ENCODE results near the gene UNC119B.
"Not testable (repeated sequence)": the region's sequence is repeated elsewhere in the genome, so short reads cannot be mapped to it uniquely, and the experiment has no call there.

Gene UNC119B
- total RNA-seq = 10.1 to 65.5 (median 38.8) reads per million in 9 experiments

DNA sequence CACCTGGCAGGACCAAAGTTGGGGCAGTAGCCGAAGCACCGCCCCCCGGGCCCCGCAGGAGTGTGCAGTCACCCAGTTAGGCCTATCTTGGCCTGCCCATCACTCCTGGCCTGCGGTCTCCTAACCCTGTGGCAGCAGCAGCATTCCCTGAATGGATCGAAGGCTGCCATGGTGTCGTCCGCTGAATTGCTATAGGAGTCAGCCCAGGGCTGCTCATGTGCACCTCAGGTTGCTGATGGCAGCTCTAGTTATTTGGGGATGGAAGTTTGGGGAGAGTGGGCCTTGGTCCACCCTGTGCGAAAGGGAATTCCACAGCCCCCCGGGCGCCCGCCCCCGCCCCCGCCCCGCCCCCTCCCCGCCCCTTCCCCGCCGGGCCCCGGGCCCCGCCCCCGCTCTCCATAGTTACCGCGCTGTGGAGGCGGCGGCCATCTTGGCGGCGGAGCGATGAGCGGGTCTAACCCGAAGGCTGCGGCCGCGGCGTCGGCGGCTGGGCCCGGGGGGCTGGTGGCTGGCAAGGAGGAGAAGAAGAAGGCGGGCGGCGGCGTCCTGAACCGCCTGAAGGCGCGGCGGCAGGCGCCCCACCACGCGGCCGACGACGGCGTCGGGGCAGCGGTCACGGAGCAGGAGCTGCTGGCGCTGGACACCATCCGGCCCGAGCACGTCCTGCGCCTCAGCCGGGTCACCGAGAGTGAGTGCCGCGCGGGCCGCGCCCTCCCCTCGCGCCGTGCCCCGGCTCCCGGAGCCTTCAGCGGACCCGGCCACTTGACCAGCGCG lies at the start of gene UNC119B:
UNC119B (plus strand) TSS at position 428 of the 774 bp plus-strand sequence; CDS start at position 445, 17 bp downstream.
- DNase-seq (peak; percentile 60 to 63 (median 60)), ATAC-seq (replicated peaks) (peak; percentile 81)
- Mint-ChIP-seq H3K27ac (peak within 1 kb of the TSS; percentile 90 to 91), H3K4me3 (peak within 1 kb of the TSS; percentile 90), H3K27me3 (no peaks in the 10 kb centered on the region), H3K4me1 (ENCODE audit: low read depth in 2 of 2) (peaks cover 29 to 33% of the 10 kb centered on the region in 2 donors), H3K9me3 (no peaks in the 10 kb centered on the region), H3K36me3 (ENCODE audit: insufficient read depth) (peaks cover 2% of the 10 kb centered on the region)

DNA sequence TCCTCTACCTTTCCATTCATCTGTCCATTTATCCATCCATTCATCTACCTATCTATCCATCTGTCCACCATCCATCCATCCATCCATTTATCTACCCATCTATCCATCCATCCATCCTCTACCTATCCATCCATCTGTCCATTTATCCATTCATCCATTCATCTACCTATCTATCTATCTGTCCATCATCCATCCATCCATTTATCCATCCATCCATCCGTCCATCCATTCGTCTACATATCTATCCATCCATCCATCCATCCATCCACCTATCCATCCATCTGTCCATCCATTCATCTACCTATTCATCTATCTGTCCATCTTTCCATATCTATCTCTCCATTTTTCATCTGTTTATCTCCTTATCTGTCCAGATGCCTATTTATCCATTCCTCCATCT lies 48.8 kb upstream of the UNC119B start:
- Mint-ChIP-seq H3K36me3 (ENCODE audit: insufficient read depth) (peaks cover 3% of the 10 kb centered on the region), H3K9me3 (no peaks in the 10 kb centered on the region), H3K27ac (no peak overlapping the region), H3K4me3 (no peak overlapping the region), H3K4me1 (ENCODE audit: low read depth in 2 of 2) (no peaks in the 10 kb centered on the region), H3K27me3 (peaks cover 10 to 23% of the 10 kb centered on the region in 2 donors)
- ATAC-seq (replicated peaks) (no peak), DNase-seq (no peak)

GRCh38 chr12:120662879-120663278 lies 47.4 kb upstream of the UNC119B start:
- Mint-ChIP-seq H3K4me1 (ENCODE audit: low read depth in 2 of 2) (no peaks in the 10 kb centered on the region), H3K9me3 (no peaks in the 10 kb centered on the region), H3K36me3 (ENCODE audit: insufficient read depth) (peaks cover 3% of the 10 kb centered on the region), H3K27me3 (peaks cover 20 to 26% of the 10 kb centered on the region in 2 donors), H3K27ac (no peak overlapping the region), H3K4me3 (no peak overlapping the region)
- no peak for ATAC-seq (replicated peaks)
- no peak for DNase-seq

- no peak for ATAC-seq (replicated peaks)
- H3K27me3 Mint-ChIP-seq = peaks cover 24 to 34% of the 10 kb centered on the region in 2 donors
- no peaks in the 10 kb centered on the region for H3K4me1 Mint-ChIP-seq (ENCODE audit: low read depth in 2 of 2)
- H3K36me3 Mint-ChIP-seq (ENCODE audit: insufficient read depth) = peaks cover 3% of the 10 kb centered on the region
- H3K9me3 Mint-ChIP-seq = no peaks in the 10 kb centered on the region
- no peak for DNase-seq
- H3K4me3 Mint-ChIP-seq = no peak overlapping the region
- no peak overlapping the region for H3K27ac Mint-ChIP-seq
These were observed 46.5 kb upstream of the UNC119B start for GRCh38 chr12:120663741-120664140.

- H3K9me3 Mint-ChIP-seq = no peaks in the 10 kb centered on the region
- ATAC-seq (replicated peaks) (no peak), DNase-seq (no peak)
- peaks cover 33% of the 10 kb centered on the region in 2 donors for H3K27me3 Mint-ChIP-seq
- H3K36me3 Mint-ChIP-seq (ENCODE audit: insufficient read depth) = peaks cover 3% of the 10 kb centered on the region
- no peak overlapping the region for H3K27ac Mint-ChIP-seq
- H3K4me1 Mint-ChIP-seq (ENCODE audit: low read depth in 2 of 2) = no peaks in the 10 kb centered on the region
- H3K4me3 Mint-ChIP-seq = no peak overlapping the region
These were observed 43.5 kb upstream of the UNC119B start for GRCh38 chr12:120666571-120667390.

GRCh38 chr12:120668091-120668867 lies 42.0 kb upstream of the UNC119B start:
- ATAC-seq (replicated peaks) = no peak
- Mint-ChIP-seq H3K27ac (no peak overlapping the region), H3K4me3 (no peak overlapping the region)

GRCh38 chr12:120668868-120669840 lies 41.1 kb upstream of the UNC119B start:
- no peak overlapping the region for H3K27ac Mint-ChIP-seq
- no peak overlapping the region for H3K4me3 Mint-ChIP-seq
- peaks cover 26 to 34% of the 10 kb centered on the region in 2 donors for H3K27me3 Mint-ChIP-seq
- H3K9me3 Mint-ChIP-seq = no peaks in the 10 kb centered on the region
- ATAC-seq (replicated peaks) (no peak), DNase-seq (no peak)
- H3K4me1 Mint-ChIP-seq (ENCODE audit: low read depth in 2 of 2) = no peaks in the 10 kb centered on the region
- H3K36me3 Mint-ChIP-seq (ENCODE audit: insufficient read depth) = peaks cover 7% of the 10 kb centered on the region

More at GRCh38 chr12:120668091-120668867, 42.0 kb upstream of the UNC119B start:
- Mint-ChIP-seq H3K36me3 (ENCODE audit: insufficient read depth) (peaks cover 7% of the 10 kb centered on the region), H3K9me3 (no peaks in the 10 kb centered on the region), H3K4me1 (ENCODE audit: low read depth in 2 of 2) (no peaks in the 10 kb centered on the region), H3K27me3 (peaks cover 33 to 40% of the 10 kb centered on the region in 2 donors)
- DNase-seq = no peak

GRCh38 chr12:120670237-120670636 lies 40.0 kb upstream of the UNC119B start:
- H3K4me1 Mint-ChIP-seq (ENCODE audit: low read depth in 2 of 2); DNase-seq; H3K36me3 Mint-ChIP-seq (ENCODE audit: insufficient read depth); H3K27ac Mint-ChIP-seq; H3K4me3 Mint-ChIP-seq; ATAC-seq (replicated peaks); H3K9me3 Mint-ChIP-seq: not testable (repeated sequence)
- peaks cover 18 to 37% of the 10 kb centered on the region in 2 donors for H3K27me3 Mint-ChIP-seq

DNA sequence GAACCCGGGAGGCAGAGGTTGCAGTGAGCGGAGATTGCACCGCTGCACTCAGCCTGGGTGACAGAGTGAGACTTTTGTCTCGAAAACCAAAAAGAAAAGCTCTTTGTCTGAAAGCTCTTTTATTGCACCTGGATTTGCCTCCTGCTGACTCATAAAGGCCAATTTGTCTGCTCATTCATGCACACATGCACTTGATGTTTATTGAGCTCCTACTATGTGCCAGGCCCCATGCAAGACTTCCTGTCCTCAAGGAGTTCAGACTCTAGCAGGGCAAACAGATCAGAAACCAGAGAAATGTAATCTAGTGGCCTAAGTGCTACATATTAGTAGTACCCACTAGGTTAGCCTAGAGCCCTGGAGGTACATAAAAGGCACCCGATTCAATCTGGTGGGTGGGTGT lies 39.6 kb upstream of the UNC119B start:
- Mint-ChIP-seq H3K27me3 (peaks cover 18 to 41% of the 10 kb centered on the region in 2 donors), H3K27ac (no peak overlapping the region), H3K4me1 (ENCODE audit: low read depth in 2 of 2) (no peaks in the 10 kb centered on the region)

DNA sequence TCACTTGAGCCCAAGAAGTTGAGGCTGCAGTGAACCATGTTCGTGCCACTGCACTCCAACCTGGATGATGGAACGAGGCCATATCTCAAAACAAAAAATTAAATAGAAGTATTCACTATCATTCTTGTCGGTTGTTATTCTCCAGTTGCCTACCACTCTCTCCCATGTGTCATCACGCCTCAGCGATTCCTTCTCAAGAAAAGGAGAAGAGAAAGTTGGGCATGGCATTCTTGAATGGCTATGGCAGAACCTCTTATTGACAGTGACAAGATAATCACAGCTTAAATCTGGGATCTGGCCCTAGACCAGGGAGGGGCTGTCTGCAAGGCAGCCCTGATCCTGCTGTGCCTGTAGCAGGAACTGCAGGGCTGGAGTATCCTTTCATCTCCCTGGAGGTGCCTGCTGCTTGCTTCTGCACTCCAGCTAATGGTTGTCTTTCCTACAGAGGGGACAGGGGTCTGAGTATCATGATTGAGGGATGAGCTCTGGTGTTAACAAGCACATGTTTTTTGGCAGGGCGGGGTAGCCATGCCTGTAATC lies 36.1 kb upstream of the UNC119B start:
- Mint-ChIP-seq H3K27ac (no peak overlapping the region), H3K4me3 (no peak overlapping the region)
- no peak for ATAC-seq (replicated peaks)

More for the DNA sequence above, 39.6 kb upstream of the UNC119B start:
- no peak for ATAC-seq (replicated peaks)
- peaks cover 7% of the 10 kb centered on the region for H3K36me3 Mint-ChIP-seq (ENCODE audit: insufficient read depth)
- no peak for DNase-seq
- H3K4me3 Mint-ChIP-seq = no peak overlapping the region
- H3K9me3 Mint-ChIP-seq = no peaks in the 10 kb centered on the region

GRCh38 chr12:120677765-120678473 lies 32.3 kb upstream of the UNC119B start:
- DNase-seq (no peak), ATAC-seq (replicated peaks) (peak; percentile 24)
- Mint-ChIP-seq H3K4me1 (ENCODE audit: low read depth in 2 of 2) (peaks cover 0 to 4% of the 10 kb centered on the region in 2 donors), H3K27me3 (peaks cover 0 to 9% of the 10 kb centered on the region in 2 donors), H3K9me3 (no peaks in the 10 kb centered on the region), H3K36me3 (ENCODE audit: insufficient read depth) (no peaks in the 10 kb centered on the region), H3K27ac (no peak overlapping the region), H3K4me3 (no peak overlapping the region)

More for the DNA sequence above, 36.1 kb upstream of the UNC119B start:
- H3K9me3 Mint-ChIP-seq = no peaks in the 10 kb centered on the region
- peaks cover 0 to 4% of the 10 kb centered on the region in 2 donors for H3K4me1 Mint-ChIP-seq (ENCODE audit: low read depth in 2 of 2)
- peaks cover 4% of the 10 kb centered on the region for H3K36me3 Mint-ChIP-seq (ENCODE audit: insufficient read depth)
- peaks cover 7 to 24% of the 10 kb centered on the region in 2 donors for H3K27me3 Mint-ChIP-seq
- DNase-seq = no peak
